NCI-H1092 (cell line): ENCODE data around the gene CARS1.

ENCODE experiments used
- DNase-seq: peaks from one replicate; lab custom pipeline; 2025; lab: John Stamatoyannopoulos, UW

CARS1 gene

GRCh38 chr11:3037945-3038271 is 19.3 kb downstream of the CARS1 start:
- no peak for DNase-seq

GRCh38 chr11:3037040-3037944 is 19.9 kb downstream of the CARS1 start:
- DNase-seq: peak; percentile 49

GRCh38 chr11:3036419-3036818 is 20.8 kb downstream of the CARS1 start:
- no peak for DNase-seq

GRCh38 chr11:3035333-3035732 is 21.9 kb downstream of the CARS1 start:
- DNase-seq: no peak

- no peak for DNase-seq
Observed at GRCh38 chr11:3030289-3031070, 26.7 kb downstream of the CARS1 start.

GRCh38 chr11:3028813-3029212 is 28.4 kb downstream of the CARS1 start:
- DNase-seq: no peak

GRCh38 chr11:3026803-3027202 is 30.4 kb downstream of the CARS1 start:
- no peak for DNase-seq

- DNase-seq: no peak
Observed at GRCh38 chr11:3022982-3023381, 34.2 kb downstream of the CARS1 start.

- DNase-seq: no peak
Observed at GRCh38 chr11:3022300-3022967, 34.8 kb downstream of the CARS1 start.

GRCh38 chr11:3021125-3021524 is 36.1 kb downstream of the CARS1 start:
- peak; percentile 51 for DNase-seq

GRCh38 chr11:3020011-3020410 is 37.2 kb downstream of the CARS1 start:
- no peak for DNase-seq

- no peak for DNase-seq
Observed at GRCh38 chr11:3018596-3018995, 38.6 kb downstream of the CARS1 start.

- DNase-seq: no peak
Observed at GRCh38 chr11:3016861-3017260, 40.4 kb downstream of the CARS1 start.

- no peak for DNase-seq
Observed at GRCh38 chr11:3015796-3016195, 41.4 kb downstream of the CARS1 start.

- no peak for DNase-seq
Observed at GRCh38 chr11:3014943-3015342, 42.3 kb downstream of the CARS1 start.

- no peak for DNase-seq
Observed at GRCh38 chr11:3014057-3014938, 42.9 kb downstream of the CARS1 start.

- DNase-seq: no peak
Observed at GRCh38 chr11:3011891-3012885, 45.0 kb downstream of the CARS1 start.

- DNase-seq: no peak
Observed at GRCh38 chr11:3010521-3011275, 46.5 kb downstream of the CARS1 start.

- no peak for DNase-seq
Observed at GRCh38 chr11:3010004-3010403, 47.2 kb downstream of the CARS1 start.

- no peak for DNase-seq
Observed at GRCh38 chr11:3009481-3009880, 47.7 kb downstream of the CARS1 start.
